H1 (cell line): ENCODE data around the gene UGGT1. TPM values are rescaled to one million over a fixed set of nuclear protein-coding genes. Genes with fewer than 3 reads are reported as not detected.

Source experiments
- CTCF ChIA-PET: fragments of 300-600 bp; sonication (Branson Sonifier 250); formaldehyde crosslinking; loops from one replicate; lab custom pipeline; 2021; ENCODE audit not compliant: partially characterized antibody; lab: Charles Lee
- POLR2A ChIA-PET: fragments of 300-600 bp; sonication (Branson Sonifier 250); formaldehyde crosslinking; loops from one replicate; lab custom pipeline; 2021; ENCODE audit warnings: inconsistent platforms; ENCODE audit not compliant: partially characterized antibody; lab: Charles Lee
- DNase-seq, 2 experiments: peaks; one replicate each; pipeline versions ENCODE4 v3.0.0 to v3.0.0-alpha.2; 2010 to 2022; ENCODE audit warnings: low spot score in 2 of 2, low read depth in 1 of 2, mixed read lengths in 1 of 2
- FAIRE-seq: peaks from 2 replicates; lab custom pipeline; 2011; peaks lifted over from hg19 to GRCh38; lab: Jason Lieb, UNC
- H2AFZ ChIP-seq: 2 replicates; pipeline ENCODE4 v1.8.1; 2012; ENCODE audit warnings: low read length, inconsistent platforms
- H2AK5ac ChIP-seq: 2 replicates; pipeline ENCODE4 v1.6.1; 2013; ENCODE audit warnings: low read depth, low read length
- H2BK120ac ChIP-seq: replicated peaks from 2 replicates; pipeline ENCODE3; 2013; ENCODE audit warnings: low read depth, low read length, inconsistent platforms
- H2BK12ac ChIP-seq: 2 replicates; pipeline ENCODE4 v1.6.1; 2013; ENCODE audit warnings: low read depth, low read length
- H2BK15ac ChIP-seq: 2 replicates; pipeline ENCODE4 v1.6.1; 2013; ENCODE audit warnings: low read length
- H2BK20ac ChIP-seq: 2 replicates; pipeline ENCODE4 v1.6.1; 2013; ENCODE audit warnings: low read length
- H2BK5ac ChIP-seq: 2 replicates; pipeline ENCODE4 v1.6.1; 2013; ENCODE audit warnings: low read depth, low read length
- H3K14ac ChIP-seq: 2 replicates; pipeline ENCODE4 v1.6.1; 2013; ENCODE audit warnings: inconsistent platforms; ENCODE audit not compliant: insufficient read length
- H3K18ac ChIP-seq: 2 replicates; pipeline ENCODE4 v1.6.1; 2013; ENCODE audit warnings: low read length; ENCODE audit errors: extremely low read depth
- H3K23ac ChIP-seq: 2 replicates; pipeline ENCODE4 v1.6.1; 2013; ENCODE audit warnings: inconsistent platforms; ENCODE audit not compliant: insufficient read length
- H3K23me2 ChIP-seq: 2 replicates; pipeline ENCODE4 v1.6.1; 2013; ENCODE audit warnings: low read depth, low read length
- H3K27ac ChIP-seq: 2 replicates; pipeline ENCODE4 v1.6.1; 2011; ENCODE audit warnings: low read depth, low read length, inconsistent platforms
- H3K27me3 ChIP-seq, 4 experiments: replicated peaks in 1 of 4; 1 replicate in 1 of 4; 2 replicates in 3 of 4; pipeline versions ENCODE4 v1.6.1 to v1.8.1; 2011 to 2013; ENCODE audit warnings: low read length in 3 of 4, mild to moderate bottlenecking in 3 of 4, inconsistent platforms in 2 of 4, mixed read lengths in 2 of 4, moderate library complexity in 1 of 4; ENCODE audit not compliant: control insufficient read depth in 3 of 4, insufficient read depth in 3 of 4; ENCODE audit errors: extremely low read depth in 1 of 4
- H3K36me3 ChIP-seq, 4 experiments: 2 replicates each; pipeline versions ENCODE4 v1.6.1 to v1.8.1; 2011 to 2013; ENCODE audit warnings: mild to moderate bottlenecking in 4 of 4, low read length in 3 of 4, moderate library complexity in 2 of 4, control low read depth in 1 of 4, inconsistent platforms in 1 of 4; ENCODE audit not compliant: insufficient read depth in 4 of 4, control insufficient read depth in 2 of 4
- H3K4ac ChIP-seq: replicated peaks from 2 replicates; pipeline ENCODE3; 2013; ENCODE audit warnings: low read length, low read depth, mixed read lengths, inconsistent platforms; ENCODE audit not compliant: insufficient read length
- H3K4me1 ChIP-seq, 4 experiments: replicated peaks in 1 of 4; 1 replicate in 1 of 4; 2 replicates in 3 of 4; pipeline versions ENCODE4 v1.6.1 to v1.8.1; 2011 to 2013; ENCODE audit warnings: low read length in 3 of 4, inconsistent platforms in 2 of 4, mixed read lengths in 1 of 4; ENCODE audit not compliant: insufficient read depth in 4 of 4, control insufficient read depth in 3 of 4
- H3K4me2 ChIP-seq, 2 experiments: 2 replicates each; pipeline versions ENCODE4 v1.6.1 to v1.8.1; 2011 to 2013; ENCODE audit warnings: low read depth in 2 of 2, low read length in 2 of 2, control low read depth in 1 of 2, inconsistent platforms in 1 of 2, mild to moderate bottlenecking in 1 of 2; ENCODE audit not compliant: insufficient read depth in 1 of 2
- H3K4me3 ChIP-seq, 4 experiments: fragments of 200-600, 300-600 bp in 1 of 4; sonication (generic), shearing (Covaris generic), sonication (Bioruptor Twin) in 1 of 4; 2 replicates each; pipeline versions ENCODE4 v1.5.1 to v1.8.1; 2011 to 2016; ENCODE audit warnings: low read length in 4 of 4, low read depth in 3 of 4, control low read depth in 2 of 4, inconsistent platforms in 2 of 4, mild to moderate bottlenecking in 2 of 4, mixed read lengths in 1 of 4, moderate library complexity in 1 of 4; ENCODE audit not compliant: insufficient read depth in 2 of 4; ENCODE audit errors: extremely low read depth in 1 of 4
- H3K56ac ChIP-seq: replicated peaks from 2 replicates; pipeline ENCODE3; 2013; ENCODE audit warnings: low read depth, mild to moderate bottlenecking, mixed read lengths, low read length, inconsistent platforms; ENCODE audit not compliant: insufficient read length
- H3K79me1 ChIP-seq: 2 replicates; pipeline ENCODE4 v1.6.1; 2013; ENCODE audit warnings: low read depth, low read length, control low read depth
- H3K79me2 ChIP-seq, 2 experiments: 2 replicates each; pipeline versions ENCODE4 v1.6.1 to v1.8.1; 2012 to 2013; ENCODE audit warnings: low read length in 2 of 2, mild to moderate bottlenecking in 2 of 2, inconsistent platforms in 1 of 2; ENCODE audit not compliant: insufficient read depth in 2 of 2, control insufficient read depth in 1 of 2
- H3K9ac ChIP-seq, 4 experiments: replicated peaks in 1 of 4; 1 replicate in 1 of 4; 2 replicates in 3 of 4; pipeline versions ENCODE4 v1.6.1 to v1.8.1; 2011 to 2013; ENCODE audit warnings: low read depth in 3 of 4, low read length in 3 of 4, control low read depth in 2 of 4, mild to moderate bottlenecking in 2 of 4, moderate library complexity in 2 of 4, inconsistent platforms in 1 of 4; ENCODE audit errors: extremely low read depth in 1 of 4
- H3K9me3 ChIP-seq, 2 experiments: 2 replicates each; pipeline versions ENCODE4 v1.6.1 to v1.8.1; 2012 to 2013; ENCODE audit warnings: mild to moderate bottlenecking in 2 of 2, moderate library complexity in 2 of 2, control low read depth in 1 of 2, inconsistent platforms in 1 of 2, low read depth in 1 of 2, low read length in 1 of 2, mixed read lengths in 1 of 2; ENCODE audit not compliant: insufficient read depth in 2 of 2
- H4K20me1 ChIP-seq, 2 experiments: replicated peaks in 1 of 2; 2 replicates each; pipeline versions ENCODE3 to v1.8.1; 2011 to 2013; ENCODE audit warnings: inconsistent platforms in 2 of 2, low read length in 2 of 2, mild to moderate bottlenecking in 1 of 2; ENCODE audit not compliant: insufficient read depth in 2 of 2, control insufficient read depth in 1 of 2
- H4K5ac ChIP-seq: 2 replicates; pipeline ENCODE4 v1.6.1; 2013; ENCODE audit warnings: low read length, low read depth, mixed read lengths, inconsistent platforms; ENCODE audit not compliant: insufficient read length
- H4K8ac ChIP-seq: 2 replicates; pipeline ENCODE4 v1.8.0; 2013; ENCODE audit warnings: mild to moderate bottlenecking, moderate library complexity, low read length, inconsistent platforms; ENCODE audit not compliant: insufficient read depth; ENCODE audit errors: extremely low read depth
- H4K91ac ChIP-seq: replicated peaks from 2 replicates; pipeline ENCODE3; 2013; ENCODE audit warnings: low read length, mixed read lengths, inconsistent platforms; ENCODE audit not compliant: insufficient read length
- BRCA1 ChIP-seq: IDR thresholded peaks from 2 replicates; pipeline ENCODE4 v1.6.1; 2012; ENCODE audit warnings: low read depth, low read length, improper control_type of control experiment
- E2F6 ChIP-seq: IDR thresholded peaks from 2 replicates; pipeline ENCODE4 v1.6.1; 2012; ENCODE audit warnings: inconsistent platforms
- EZH2 ChIP-seq: fragments of 200-600 bp; sonication (generic); IDR thresholded peaks from 2 replicates; pipeline ENCODE4 v1.7.1; 2012; ENCODE audit warnings: low read depth, mild to moderate bottlenecking, moderate library complexity, low read length, inconsistent platforms; ENCODE audit not compliant: severe bottlenecking
- HDAC2 ChIP-seq, 2 experiments: fragments of 300-600 bp in 1 of 2; sonication (generic) in 1 of 2; IDR thresholded peaks; 2 replicates each; pipeline ENCODE4 v1.6.1; 2011 to 2012; ENCODE audit warnings: low read depth in 2 of 2, low read length in 2 of 2, mild to moderate bottlenecking in 2 of 2, moderate library complexity in 2 of 2, borderline replicate concordance in 1 of 2, inconsistent platforms in 1 of 2
- SUZ12 ChIP-seq: fragments of 200-600 bp; sonication (generic); IDR thresholded peaks from 2 replicates; pipeline ENCODE4 v1.6.1; 2012; ENCODE audit warnings: mild to moderate bottlenecking, inconsistent platforms, low read length, moderate library complexity, mixed read lengths
- WGBS, 2 experiments: shearing (Covaris generic) in 1 of 2; methylation state at CpG; one replicate each; pipeline versions ENCODE4 v1.1.6 to v1.1.7; 2013 to 2015; ENCODE audit warnings: low lambda C conversion rate in 2 of 2, mixed read lengths in 2 of 2, inconsistent platforms in 1 of 2, low coverage in 1 of 2, missing lambda C conversion rate in 1 of 2; ENCODE audit not compliant: insufficient replicate concordance in 2 of 2, insufficient coverage in 1 of 2, insufficient read length in 1 of 2; ENCODE audit errors: extremely low coverage in 1 of 2, missing lambda C conversion rate in 1 of 2; 5-methylcytosine and 5-hydroxymethylcytosine counted together
- polyA plus RNA-seq, 7 experiments: library from polyadenylated mRNA; depleted of rRNA in 3 of 7; stranded (reverse) in 5 of 7; unstranded in 2 of 7; fragments of >200 nt in 5 of 7; fragments of 200-250 nt in 2 of 7; gene quantifications; 1 replicate in 5 of 7; 2 replicates in 1 of 7; 4 replicates in 1 of 7; pipeline versions ENCODE4 v1.2.1 to v1.2.3, GENCODE V29; 2011 to 2013; ENCODE audit warnings: missing spikeins in 2 of 7, mixed read lengths in 2 of 7
- total RNA-seq: library from RNA; stranded (reverse); fragmentation: NEBNext Ultra II Directional; extraction: Animal tissue kit (Norgen Biotek cat#: 25700); gene quantifications from 2 replicates; pipeline ENCODE4 v1.2.1, GENCODE V29; 2021
- TF ChIP-seq, protein P1 (sequence below): IDR thresholded peaks from 2 replicates; pipeline ENCODE4 v1.6.1; 2012; ENCODE audit warnings: low read length, inconsistent platforms
- TF ChIP-seq, protein P2 (sequence below): IDR thresholded peaks from 2 replicates; pipeline ENCODE4 v1.6.1; 2012; ENCODE audit warnings: inconsistent platforms

The UGGT1 gene
- total and polyA plus RNA-seq, 2 of the 8 experiments (the other 6 are each of a cell fraction or from before 2014, with no cell fraction given) = 14.9 to 57.3 TPM

DNA sequence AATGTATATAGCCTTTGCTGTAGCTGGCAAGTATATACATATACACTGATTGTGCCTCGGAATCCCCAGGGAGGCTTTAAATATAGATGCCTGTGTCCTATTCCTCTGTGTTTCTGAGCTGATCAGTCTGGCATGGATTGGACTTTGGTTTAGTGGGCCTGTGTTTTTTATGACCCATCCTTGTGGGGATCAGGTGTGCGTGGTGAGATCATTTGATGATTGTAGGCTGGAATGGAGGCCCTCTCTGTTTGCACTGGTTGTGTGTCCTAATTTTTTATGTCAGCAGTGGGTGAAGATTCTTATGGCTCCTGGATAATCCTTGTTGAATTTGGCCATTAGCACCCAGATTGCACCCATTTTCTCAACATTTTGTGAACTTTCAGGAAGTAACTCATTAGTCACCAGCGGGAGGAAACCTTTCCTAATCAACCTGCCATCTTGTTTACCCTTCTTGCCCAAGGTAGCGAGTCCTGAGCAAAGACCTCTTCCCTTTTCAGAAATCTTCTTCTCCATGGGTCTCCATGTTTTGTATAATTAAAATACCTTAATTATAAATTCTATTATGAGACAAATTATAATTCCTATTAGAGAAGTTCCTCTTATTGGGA lies 75.8 kb downstream of the UGGT1 start:
- H3K4ac ChIP-seq = no peak overlapping the region
- H4K20me1 ChIP-seq = peaks cover 0 to 2% of the 10 kb centered on the region in 2 experiments
- no peaks in the 10 kb centered on the region for H3K79me1 ChIP-seq
- H2BK120ac ChIP-seq = no peak overlapping the region
- FAIRE-seq (no peak), DNase-seq (no peak)
- 91% methylated on average over 4 of the region's 4 CpGs; no CpG with 5 or more reads in 1 of the 2 experiments for WGBS, 2 experiments
- H3K56ac ChIP-seq = no peak overlapping the region
- H3K9ac ChIP-seq = no peak overlapping the region
- H2BK12ac ChIP-seq = no peak overlapping the region
- H3K18ac ChIP-seq = no peak overlapping the region
- no peaks in the 10 kb centered on the region for H3K79me2 ChIP-seq
- H2AFZ ChIP-seq = no peak overlapping the region
- H2AK5ac ChIP-seq = no peak overlapping the region
- no peak overlapping the region for H3K4me3 ChIP-seq
- CTCF ChIA-PET = no interaction called here
- H3K14ac ChIP-seq = no peak overlapping the region
- no peak overlapping the region for H2BK5ac ChIP-seq
- no peak overlapping the region for H3K27ac ChIP-seq
- H2BK15ac ChIP-seq = no peak overlapping the region
- H2BK20ac ChIP-seq = no peak overlapping the region
- POLR2A ChIA-PET = no interaction called here
- no peak for TF ChIP-seq HDAC2 (IDR thresholded peaks at IDR 0.05; ENCODE audit: borderline replicate concordance in 1 of 2, low read depth in 2 of 2, low read length in 2 of 2)
- TF ChIP-seq, protein P1, sequence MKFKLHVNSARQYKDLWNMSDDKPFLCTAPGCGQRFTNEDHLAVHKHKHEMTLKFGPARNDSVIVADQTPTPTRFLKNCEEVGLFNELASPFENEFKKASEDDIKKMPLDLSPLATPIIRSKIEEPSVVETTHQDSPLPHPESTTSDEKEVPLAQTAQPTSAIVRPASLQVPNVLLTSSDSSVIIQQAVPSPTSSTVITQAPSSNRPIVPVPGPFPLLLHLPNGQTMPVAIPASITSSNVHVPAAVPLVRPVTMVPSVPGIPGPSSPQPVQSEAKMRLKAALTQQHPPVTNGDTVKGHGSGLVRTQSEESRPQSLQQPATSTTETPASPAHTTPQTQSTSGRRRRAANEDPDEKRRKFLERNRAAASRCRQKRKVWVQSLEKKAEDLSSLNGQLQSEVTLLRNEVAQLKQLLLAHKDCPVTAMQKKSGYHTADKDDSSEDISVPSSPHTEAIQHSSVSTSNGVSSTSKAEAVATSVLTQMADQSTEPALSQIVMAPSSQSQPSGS = no peak
- TF ChIP-seq SUZ12 = no peak
- no peak for TF ChIP-seq BRCA1
- TF ChIP-seq EZH2 = no peak
- TF ChIP-seq, protein P2, sequence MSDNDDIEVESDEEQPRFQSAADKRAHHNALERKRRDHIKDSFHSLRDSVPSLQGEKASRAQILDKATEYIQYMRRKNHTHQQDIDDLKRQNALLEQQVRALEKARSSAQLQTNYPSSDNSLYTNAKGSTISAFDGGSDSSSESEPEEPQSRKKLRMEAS = no peak
- no peak for TF ChIP-seq E2F6
- H3K23me2 ChIP-seq = no peaks in the 10 kb centered on the region
- H4K91ac ChIP-seq = no peak overlapping the region
- H3K4me1 ChIP-seq = peaks cover 0 to 2% (median 0%) of the 10 kb centered on the region in 4 experiments; a peak in 1 of 7 replicates
- no peak overlapping the region for H4K8ac ChIP-seq
- no peaks in the 10 kb centered on the region for H3K27me3 ChIP-seq
- no peak overlapping the region for H3K23ac ChIP-seq
- H3K4me2 ChIP-seq = no peak overlapping the region
- no peaks in the 10 kb centered on the region for H3K9me3 ChIP-seq
- no peak overlapping the region for H4K5ac ChIP-seq
- peaks cover 4 to 43% (median 19%) of the 10 kb centered on the region in 4 experiments; a peak in 7 of 8 replicates for H3K36me3 ChIP-seq
